WI38 (cell line): ENCODE measurements around the gene PRKCZ.
A peak's percentile ranks its signal among the peaks of the same experiment; 100 is the strongest.

ENCODE experiments used
- H3K4me3 ChIP-seq: 2 replicates; pipeline ENCODE4 v1.5.1; 2011; ENCODE audit warnings: low read depth, mild to moderate bottlenecking, control low read depth, low read length
- CTCF ChIP-seq: IDR thresholded peaks from 2 replicates; pipeline ENCODE4 v1.5.1; 2012; ENCODE audit warnings: low read depth, mild to moderate bottlenecking, control low read depth, low read length

PRKCZ gene

DNA sequence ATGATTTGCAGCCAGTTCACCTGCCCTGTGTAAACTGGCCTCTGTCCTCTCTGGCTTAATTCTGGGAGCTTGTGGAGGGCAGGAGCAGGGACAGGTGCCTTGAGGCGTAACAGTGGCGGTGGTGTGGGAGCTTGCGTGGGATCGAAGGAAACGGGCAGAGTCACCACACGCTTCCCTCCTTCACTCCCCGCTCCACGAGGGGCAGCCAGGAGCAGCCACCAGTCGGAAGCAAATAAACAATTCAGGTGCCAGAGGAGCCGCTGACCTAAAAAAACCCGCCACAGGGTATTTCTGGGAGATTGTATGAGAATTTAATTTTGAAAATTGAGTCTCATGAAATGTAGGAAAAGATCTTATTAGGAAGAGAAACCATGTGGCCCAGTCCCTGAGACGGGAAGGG, 118.3 kb downstream of the PRKCZ start:
- TF ChIP-seq CTCF = no peak
- no peak overlapping the region for H3K4me3 ChIP-seq

- no peak overlapping the region for H3K4me3 ChIP-seq
- TF ChIP-seq CTCF = no peak
Measured at GRCh38 chr1:2169200-2169836, 119.1 kb downstream of the PRKCZ start.

DNA sequence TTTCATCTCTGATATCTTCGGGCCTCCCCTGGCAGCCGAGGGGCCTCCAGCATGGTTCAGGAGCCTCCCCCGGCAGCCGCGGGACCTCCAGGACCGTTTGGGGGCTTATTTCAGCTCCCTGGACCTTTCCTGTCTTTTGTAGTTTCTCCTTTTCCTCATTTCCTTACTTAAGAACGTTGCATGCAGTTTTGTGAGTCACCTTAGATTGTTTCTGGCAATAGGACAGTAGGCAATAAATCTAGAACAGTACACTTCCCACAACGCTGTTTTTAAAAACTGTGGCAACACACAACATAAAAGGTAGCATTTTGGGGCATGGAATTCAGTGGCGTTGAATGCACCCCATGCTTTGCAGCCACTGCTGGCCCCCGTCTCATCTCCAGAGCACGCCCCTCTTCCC, 120.0 kb downstream of the PRKCZ start:
- H3K4me3 ChIP-seq = no peak overlapping the region
- TF ChIP-seq CTCF = no peak

- H3K4me3 ChIP-seq = no peak overlapping the region
- TF ChIP-seq CTCF = no peak
Measured at GRCh38 chr1:2172012-2172411, 121.8 kb downstream of the PRKCZ start.

DNA sequence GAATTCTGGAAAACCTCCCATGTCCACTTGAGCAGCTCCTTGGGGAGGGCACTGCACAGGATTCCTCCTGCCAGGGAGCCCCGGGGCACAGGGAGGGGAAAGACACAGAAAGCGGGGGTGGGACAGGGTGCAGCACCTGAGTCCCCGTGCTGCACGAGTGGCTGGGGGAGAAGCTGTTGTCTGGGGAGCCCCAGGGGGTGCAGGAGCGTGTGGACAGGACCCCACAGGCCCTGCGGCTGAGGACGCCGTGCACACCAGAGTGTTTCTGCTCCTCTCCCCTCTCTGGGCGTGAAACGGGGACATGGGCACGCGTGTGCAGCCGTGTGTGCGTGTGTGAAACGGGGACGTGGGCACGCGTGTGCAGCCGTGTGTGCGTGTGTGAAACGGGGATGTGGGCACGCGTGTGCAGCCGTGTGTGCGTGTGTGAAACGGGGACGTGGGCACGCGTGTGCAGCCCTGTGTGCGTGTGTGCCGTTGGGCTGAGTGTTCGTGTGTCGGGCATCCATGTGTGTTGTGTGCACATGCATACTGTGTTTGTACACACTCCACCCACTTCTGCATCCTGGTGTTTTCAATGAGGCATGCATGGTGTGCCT, 122.4 kb downstream of the PRKCZ start:
- H3K4me3 ChIP-seq = no peak overlapping the region
- no peak for TF ChIP-seq CTCF

- no peak for TF ChIP-seq CTCF
- no peak overlapping the region for H3K4me3 ChIP-seq
Measured at GRCh38 chr1:2173546-2174347, 123.5 kb downstream of the PRKCZ start.

- TF ChIP-seq CTCF = peak; percentile 93
- H3K4me3 ChIP-seq = no peak overlapping the region; the same call in 1 of the 2 replicates
Measured at GRCh38 chr1:2174348-2175054, 124.3 kb downstream of the PRKCZ start.
